Measurements from ENCODE around the gene PODN. TPM values are rescaled to one million over a fixed set of nuclear protein-coding genes. Genes with fewer than 3 reads are reported as not detected.
A peak's percentile ranks its signal among the peaks of the same experiment; 100 is the strongest.

Gene PODN
- total and polyA plus RNA-seq, 8 donors: 8.3 to 356 (median 33.5) TPM

- Histone ChIP-seq H3K27ac (peak overlapping the region in 4 of 5 donors; percentile 72 to 86 (median 78)), H3K9me3 (no peaks in the 10 kb centered on the region), H3K4me1 (peaks cover 18 to 56% (median 34%) of the 10 kb centered on the region in 4 donors), H3K27me3 (peaks cover 0 to 30% (median 22%) of the 10 kb centered on the region in 3 donors), H3K4me3 (peak overlapping the region; percentile 66 to 79 (median 68)), H3K36me3 (no peaks in the 10 kb centered on the region)
- TF ChIP-seq POLR2A (IDR thresholded peaks at IDR 0.05) (no peak), CTCF (IDR thresholded peaks at IDR 0.05) (no peak), POLR2AphosphoS5 (IDR thresholded peaks at IDR 0.05) (no peak), EP300 (IDR thresholded peaks at IDR 0.05) (no peak)
- no peak for DNase-seq
- intact Hi-C loops (cut with DNase I; ENCODE audit: low total_unique reads): no loop called here
- WGBS, 5 donors: 87 to 90% (median 89%) methylated on average over 9 of the region's 9 CpGs
Measured at GRCh38 chr1:53063744-53064515, 1.9 kb downstream of the PODN start.

- H3K4me3 ChIP-seq: no peak overlapping the region
- DNase-seq: no peak
- peaks cover 0 to 30% (median 22%) of the 10 kb centered on the region in 3 donors for H3K27me3 ChIP-seq
- WGBS, 5 donors: 85 to 94% (median 91%) methylated on average over 7 of the region's 7 CpGs
- H3K9me3 ChIP-seq: no peaks in the 10 kb centered on the region
- peaks cover 0 to 8% (median 7%) of the 10 kb centered on the region in 4 donors for H3K36me3 ChIP-seq
- intact Hi-C loops (cut with DNase I; ENCODE audit: low total_unique reads): no loop called here
- H3K4me1 ChIP-seq: peaks cover 18 to 56% (median 34%) of the 10 kb centered on the region in 4 donors
- H3K27ac ChIP-seq: peak overlapping the region in 1 of 5 donors; percentile 86
- no peak for TF ChIP-seq EP300 (IDR thresholded peaks at IDR 0.05)
- TF ChIP-seq POLR2AphosphoS5 (IDR thresholded peaks at IDR 0.05): no peak
- no peak for TF ChIP-seq POLR2A (IDR thresholded peaks at IDR 0.05)
- TF ChIP-seq CTCF (IDR thresholded peaks at IDR 0.05): no peak
Measured at GRCh38 chr1:53065391-53065790, 3.4 kb downstream of the PODN start.

GRCh38 chr1:53066488-53066887 is 4.5 kb downstream of the PODN start:
- Histone ChIP-seq H3K36me3 (peaks cover 0 to 19% (median 12%) of the 10 kb centered on the region in 4 donors), H3K9me3 (no peaks in the 10 kb centered on the region), H3K27me3 (peaks cover 0 to 22% (median 19%) of the 10 kb centered on the region in 3 donors), H3K27ac (peak overlapping the region in 1 of 5 donors; percentile 55), H3K4me3 (no peak overlapping the region), H3K4me1 (peaks cover 14 to 48% (median 30%) of the 10 kb centered on the region in 4 donors)
- no peak for TF ChIP-seq EP300 (IDR thresholded peaks at IDR 0.05)
- no peak for TF ChIP-seq CTCF (IDR thresholded peaks at IDR 0.05)
- no peak for TF ChIP-seq POLR2A (IDR thresholded peaks at IDR 0.05)
- no peak for TF ChIP-seq POLR2AphosphoS5 (IDR thresholded peaks at IDR 0.05)
- intact Hi-C loops (cut with DNase I; ENCODE audit: low total_unique reads): no loop called here
- peak in 1 of 2 donors; percentile 21 for DNase-seq
- WGBS, 5 donors: 58 to 79% (median 75%) methylated on average over 6 of the region's 6 CpGs

- Histone ChIP-seq H3K27ac (peak overlapping the region in 1 of 5 donors; percentile 55), H3K9me3 (no peaks in the 10 kb centered on the region), H3K4me3 (no peak overlapping the region), H3K27me3 (peaks cover 0 to 16% (median 12%) of the 10 kb centered on the region in 3 donors), H3K36me3 (peaks cover 0 to 21% (median 13%) of the 10 kb centered on the region in 4 donors), H3K4me1 (peaks cover 10 to 41% (median 23%) of the 10 kb centered on the region in 4 donors)
- TF ChIP-seq POLR2AphosphoS5 (IDR thresholded peaks at IDR 0.05) (no peak), CTCF (IDR thresholded peaks at IDR 0.05) (no peak), POLR2A (IDR thresholded peaks at IDR 0.05) (no peak)
- intact Hi-C loops (cut with DNase I; ENCODE audit: low total_unique reads): no loop called here
- 77 to 85% (median 82%) methylated on average over 12 to 13 of the region's 13 CpGs for WGBS, 5 donors
- peak in 1 of 2 donors; percentile 11 for DNase-seq
Measured at GRCh38 chr1:53066891-53067738, 5.1 kb downstream of the PODN start.

Measured in stomach (tissue), 9 donors.